Measurements from ENCODE around the gene C14orf180.

Gene C14orf180

DNA sequence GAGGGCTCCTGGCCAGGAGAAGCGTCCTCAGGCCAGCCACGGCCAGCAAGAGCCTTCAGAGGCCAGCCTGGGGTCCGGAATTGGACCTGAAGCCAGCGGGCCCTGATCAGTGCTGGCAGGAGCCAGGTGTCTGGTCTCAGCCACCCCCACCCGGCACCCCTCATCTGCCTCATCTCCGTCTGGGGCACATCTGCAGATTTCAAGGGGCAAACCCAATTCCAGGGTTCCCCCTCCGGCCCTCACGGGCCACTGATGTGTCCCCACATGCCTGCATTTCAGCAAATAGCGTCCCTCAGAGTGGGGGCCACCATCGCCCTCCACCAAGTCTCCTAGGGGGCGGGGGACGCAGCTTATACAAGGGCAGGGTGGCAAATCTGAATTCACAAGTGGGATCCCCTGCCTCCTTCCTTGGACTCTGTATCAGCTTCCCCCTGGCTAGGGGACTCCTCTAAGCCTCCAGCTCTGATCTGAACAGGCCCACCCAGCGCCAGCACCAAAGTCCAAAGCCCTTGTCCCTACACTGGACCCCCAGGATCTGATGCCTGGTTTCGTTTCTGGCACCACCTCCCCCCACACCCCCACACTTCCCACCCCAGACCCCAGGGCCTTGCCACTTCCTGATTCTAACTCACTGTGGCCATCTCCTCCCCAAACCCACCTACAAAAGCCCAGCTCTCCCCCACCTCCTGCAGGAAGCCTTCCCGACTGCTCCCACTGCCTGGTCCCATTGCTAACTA lies 14.9 kb downstream of the C14orf180 start:
- DNase-seq: no peak

DNA sequence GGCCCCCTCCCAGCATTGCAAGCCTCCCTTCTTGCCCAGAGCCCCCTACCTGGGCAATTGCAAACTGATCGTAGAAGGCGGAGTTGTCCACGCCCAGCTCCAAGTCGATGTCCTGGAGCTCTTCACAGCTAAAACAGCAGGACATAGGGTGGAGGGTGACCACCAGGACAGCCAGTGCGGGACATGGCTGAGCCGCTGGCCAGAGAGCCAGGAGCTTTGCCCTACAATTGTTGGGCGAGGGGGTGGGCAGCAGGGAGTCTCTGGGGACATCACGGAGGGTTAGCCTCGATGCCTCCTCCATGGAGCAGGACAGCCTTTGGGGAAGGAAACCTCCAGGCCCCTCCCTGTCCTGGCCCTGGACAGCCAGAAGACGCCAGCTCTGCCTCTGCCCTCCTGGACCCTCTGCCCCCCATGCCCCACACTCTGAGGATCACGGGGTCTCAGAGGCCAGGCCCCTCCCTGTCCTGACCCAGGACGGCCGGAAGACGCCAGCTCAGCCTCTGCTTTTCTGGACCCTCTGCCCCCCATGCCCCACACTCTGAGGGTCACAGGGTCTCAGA lies 15.6 kb downstream of the C14orf180 start:
- peak; percentile 15 for DNase-seq

DNA sequence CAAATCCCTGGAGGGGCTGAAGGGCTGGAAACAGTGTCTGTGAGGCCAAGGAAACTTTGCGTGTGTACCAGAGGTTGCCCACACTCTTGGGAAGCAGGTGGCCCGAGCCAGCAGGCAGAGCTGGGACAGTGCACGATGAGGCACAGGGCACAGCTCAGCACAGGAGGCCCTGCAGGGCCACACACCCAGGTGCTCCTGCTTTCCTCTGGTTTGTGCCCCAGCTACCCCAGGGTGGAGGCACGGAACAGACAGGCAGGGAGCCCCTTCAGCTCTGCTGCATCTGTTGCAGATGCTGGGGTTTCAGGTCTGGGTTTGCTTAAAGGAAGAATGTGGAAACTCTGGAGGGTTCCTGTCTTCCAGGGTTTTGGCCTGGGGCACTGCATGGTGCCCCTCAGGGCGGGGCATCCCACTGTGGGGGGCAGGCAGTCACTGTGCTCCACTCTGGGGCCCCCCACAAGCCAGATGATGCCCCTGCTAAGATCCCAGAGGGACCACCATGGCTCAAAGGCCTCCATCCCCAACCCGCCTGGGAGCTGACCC lies 16.4 kb downstream of the C14orf180 start:
- peak; percentile 38 for DNase-seq

DNA sequence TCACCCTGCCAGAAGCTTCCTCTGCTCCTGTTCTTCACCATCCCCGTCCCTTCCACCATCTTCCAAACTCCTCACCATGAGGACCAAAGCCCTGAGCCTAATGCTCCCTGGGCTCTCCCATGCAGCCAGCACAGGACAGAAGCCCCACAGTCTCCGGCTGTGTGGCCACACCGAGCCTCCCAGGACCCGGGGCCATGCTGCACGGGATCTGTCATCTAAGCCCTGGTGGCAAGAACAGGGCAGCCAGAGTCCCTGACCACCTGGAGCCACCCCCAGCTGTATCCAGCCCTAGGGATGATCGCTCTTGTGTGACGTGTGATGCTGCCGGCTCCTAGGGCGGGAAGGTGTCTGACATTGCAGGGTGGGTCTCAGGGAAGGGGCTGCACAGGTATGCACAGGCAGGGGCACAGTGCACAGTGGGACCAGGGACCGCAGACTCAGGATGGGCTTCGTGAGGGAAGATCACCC lies 16.9 kb downstream of the C14orf180 start:
- DNase-seq: peak; percentile 14

DNA sequence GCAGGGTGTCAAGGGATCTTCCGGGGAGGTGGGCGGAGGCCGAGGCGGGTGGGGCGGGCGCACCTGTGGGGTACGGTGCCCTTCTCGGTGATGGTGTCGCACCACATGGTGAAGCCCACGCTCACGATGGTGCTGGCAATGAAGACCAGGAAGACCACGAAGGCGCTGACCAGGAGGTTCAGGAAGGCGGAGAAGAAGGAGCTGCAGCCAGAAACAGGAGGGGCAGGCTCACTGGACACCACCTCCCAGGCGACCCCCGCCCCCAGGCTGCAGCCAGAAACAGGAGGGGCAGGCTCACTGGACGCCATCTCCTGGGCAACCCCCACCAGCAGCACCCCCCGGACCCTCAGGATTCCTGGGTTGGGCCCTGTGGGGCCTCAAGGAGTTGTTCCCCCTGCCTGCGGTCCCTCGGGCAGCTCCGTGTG lies 17.4 kb downstream of the C14orf180 start:
- DNase-seq: peak; percentile 17

DNA sequence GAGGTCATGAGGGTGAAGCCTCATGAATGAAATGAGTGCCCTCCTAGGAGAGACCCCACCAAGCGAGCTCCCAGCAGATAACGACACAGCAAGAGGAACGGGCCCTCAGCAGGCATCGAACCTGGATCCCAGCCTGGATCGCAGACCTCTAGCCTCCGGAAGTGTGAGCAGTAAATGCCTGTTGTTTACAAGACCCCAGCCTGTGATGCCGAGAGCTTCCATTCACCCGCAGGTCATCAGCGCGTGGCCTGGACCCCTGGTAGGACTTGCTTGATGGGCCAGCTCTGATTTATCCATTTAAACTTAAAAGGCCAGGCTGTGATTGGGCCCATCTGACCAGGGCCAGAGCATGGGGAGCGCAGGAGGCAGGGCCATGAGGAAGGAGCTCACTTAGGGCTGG lies 18.0 kb downstream of the C14orf180 start:
- peak; percentile 28 for DNase-seq

DNA sequence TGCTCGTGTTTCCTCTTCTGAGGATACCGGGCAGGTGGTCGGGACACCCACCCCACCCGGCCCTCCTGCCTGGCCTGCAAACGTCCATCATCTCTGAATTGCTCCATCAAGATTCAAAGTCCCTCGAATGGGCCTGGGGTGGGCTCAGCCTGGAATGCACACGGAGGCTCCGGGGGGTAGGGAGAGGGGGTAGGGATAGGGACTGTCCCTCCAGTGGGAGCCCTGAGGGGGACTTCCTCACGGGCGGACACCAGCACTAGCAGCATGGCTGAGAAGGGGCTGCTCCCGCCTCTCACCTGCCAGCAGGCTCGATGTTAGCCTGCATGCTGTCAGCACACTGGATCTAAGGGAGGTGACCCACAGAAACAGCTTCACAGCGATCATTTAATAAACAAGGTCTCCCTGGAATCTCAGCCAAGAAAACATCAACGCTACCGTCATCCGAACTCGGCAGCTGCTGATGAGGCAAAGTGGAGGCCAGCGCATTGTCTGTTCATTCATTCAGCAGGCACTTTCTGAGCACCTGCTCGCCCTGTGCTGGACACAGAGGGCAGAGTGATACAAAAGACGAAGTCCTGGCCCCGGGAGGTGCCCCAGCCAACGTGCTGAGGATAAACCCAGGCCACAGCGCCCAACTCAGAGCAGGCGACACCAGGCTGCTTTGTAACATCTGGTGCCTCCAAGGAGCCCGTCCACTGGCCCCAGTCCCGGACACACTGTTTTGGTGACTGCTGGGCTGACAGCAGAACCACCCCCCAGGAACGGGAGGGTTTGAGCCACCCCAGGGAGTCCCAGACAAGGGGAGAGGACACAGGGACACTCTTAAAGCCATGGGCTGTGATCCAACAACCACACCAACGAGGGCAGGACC lies 18.7 kb downstream of the C14orf180 start:
- peak; percentile 35 for DNase-seq

DNA sequence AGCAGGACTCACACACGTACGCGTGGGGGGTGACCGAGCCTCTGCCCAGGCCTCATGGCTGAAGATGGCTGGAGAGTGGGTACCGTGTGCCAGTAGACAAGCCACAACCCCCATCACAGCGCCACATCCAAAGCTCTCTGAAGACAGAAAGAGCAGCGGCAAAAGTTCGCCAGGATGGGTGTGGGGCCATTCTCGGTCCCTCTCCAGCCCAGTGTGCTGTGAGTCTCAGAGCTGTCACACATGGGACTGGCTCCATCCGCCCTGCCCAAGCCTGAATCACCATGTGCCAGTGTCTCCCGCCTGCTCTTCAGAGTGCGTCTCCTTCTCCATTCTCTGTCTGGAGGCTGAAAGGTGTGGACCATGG lies 19.3 kb downstream of the C14orf180 start:
- peak; percentile 34 for DNase-seq

DNA sequence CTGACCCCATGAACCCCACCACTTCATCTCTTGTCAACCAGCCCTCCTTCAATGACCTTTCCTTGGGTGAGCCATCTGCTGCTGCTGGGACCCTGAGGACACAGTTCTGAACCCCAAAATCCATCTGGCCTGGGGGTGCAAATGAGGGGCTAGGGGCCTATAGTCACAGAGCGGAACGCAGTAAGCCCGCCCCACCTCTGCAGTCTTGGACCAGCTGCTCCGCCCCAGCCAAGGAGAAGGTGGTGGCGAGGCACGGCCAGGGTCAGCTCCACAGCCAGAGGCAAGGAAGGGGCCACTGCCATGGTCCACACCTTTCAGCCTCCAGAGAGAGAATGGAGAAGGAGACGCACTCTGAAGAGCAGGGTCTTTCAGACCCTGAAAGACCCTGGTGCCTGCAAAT lies 19.9 kb downstream of the C14orf180 start:
- peak; percentile 25 for DNase-seq

DNA sequence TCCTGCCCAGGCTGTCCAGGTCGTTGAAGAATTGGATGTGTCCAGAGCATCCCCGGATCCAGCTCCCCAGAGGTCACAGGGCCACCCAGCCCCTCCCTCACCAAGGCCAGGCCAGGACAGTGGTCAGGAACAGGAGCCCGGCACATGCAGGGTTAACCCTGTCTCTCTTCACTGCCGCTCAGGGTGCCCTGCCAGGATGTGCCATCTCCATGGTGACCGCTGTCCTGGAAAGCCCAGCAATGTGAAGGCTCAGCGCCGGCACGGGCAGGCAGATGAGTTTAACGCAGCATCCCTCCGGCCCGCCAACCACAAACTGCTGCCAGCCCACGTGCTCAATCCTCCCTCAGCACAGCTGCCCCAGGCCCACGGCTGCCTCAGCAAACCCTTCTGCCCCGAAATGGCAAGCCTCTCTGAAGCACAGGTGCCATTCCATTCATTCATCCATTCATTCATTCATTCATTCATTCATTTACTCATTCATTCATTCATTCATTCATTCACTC lies 20.6 kb downstream of the C14orf180 start:
- peak; percentile 70 for DNase-seq

DNA sequence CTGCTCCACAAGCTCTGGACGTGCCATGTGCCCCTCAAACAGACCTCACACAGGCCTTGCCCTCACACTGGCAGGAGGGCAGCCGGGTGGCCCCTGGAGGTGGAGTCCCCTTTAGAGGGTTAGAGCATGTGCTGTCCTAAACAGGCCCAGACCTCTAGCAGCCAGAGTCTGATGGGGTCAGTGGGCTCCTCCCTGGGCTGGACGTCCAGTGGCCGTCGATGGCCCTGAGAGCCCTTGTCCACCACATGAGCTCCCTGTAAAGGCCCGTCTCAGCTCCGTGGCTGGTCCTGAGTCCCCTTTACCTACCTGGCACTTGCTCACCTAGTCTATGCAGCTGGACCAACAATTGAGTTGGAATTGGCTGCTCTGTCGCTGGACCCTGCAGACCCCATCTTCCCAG lies 21.2 kb downstream of the C14orf180 start:
- DNase-seq: peak; percentile 37

DNA sequence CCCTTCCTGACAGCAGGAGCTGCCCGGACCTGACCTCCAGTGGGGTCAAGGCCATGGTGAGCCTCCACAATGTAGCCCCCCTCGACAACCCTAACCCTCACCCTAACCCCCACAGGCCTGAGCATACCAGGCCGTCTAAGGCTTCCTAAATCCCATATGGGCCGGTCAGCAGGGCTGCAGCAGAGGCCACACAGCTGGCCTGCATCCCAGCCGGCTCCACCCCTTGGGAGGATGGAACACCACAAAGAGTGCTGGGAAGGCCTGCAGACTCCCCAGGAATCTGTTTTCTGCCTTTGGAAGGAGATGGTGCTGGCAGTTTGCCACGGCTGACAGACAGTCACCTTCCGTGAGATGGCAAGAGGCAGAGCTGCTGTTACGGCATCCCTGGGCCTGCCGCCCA lies 22.2 kb downstream of the C14orf180 start:
- DNase-seq: peak; percentile 39

DNA sequence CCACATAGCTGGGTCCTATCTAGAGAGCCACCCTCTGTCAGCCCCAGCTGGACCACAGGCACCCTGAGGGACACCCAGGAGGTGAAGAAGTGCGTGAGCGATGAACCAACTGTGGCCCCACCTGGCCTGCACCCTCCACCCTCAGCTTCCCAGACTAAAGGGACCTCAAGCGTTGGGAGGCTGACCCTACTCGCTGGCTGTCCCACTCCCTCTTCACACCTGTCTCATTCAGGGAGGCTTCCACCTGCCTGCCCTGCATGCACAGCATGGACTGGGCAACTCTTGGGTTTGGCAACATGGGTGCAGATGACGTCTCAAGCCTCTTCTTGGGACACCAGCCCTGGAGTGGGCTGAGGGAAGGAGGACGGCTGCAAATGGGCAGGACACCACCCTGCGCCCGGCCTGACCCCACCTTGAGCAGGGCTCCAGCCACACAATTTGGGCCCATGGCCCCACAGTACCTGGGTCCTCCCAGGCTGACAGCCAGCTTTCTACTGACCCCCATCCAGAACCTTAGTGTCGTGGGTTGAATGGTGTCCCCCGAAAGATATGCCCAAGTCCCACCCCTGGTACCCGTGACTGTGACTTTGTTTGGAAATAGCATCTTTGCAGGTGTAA lies 22.9 kb downstream of the C14orf180 start:
- DNase-seq: no peak

DNA sequence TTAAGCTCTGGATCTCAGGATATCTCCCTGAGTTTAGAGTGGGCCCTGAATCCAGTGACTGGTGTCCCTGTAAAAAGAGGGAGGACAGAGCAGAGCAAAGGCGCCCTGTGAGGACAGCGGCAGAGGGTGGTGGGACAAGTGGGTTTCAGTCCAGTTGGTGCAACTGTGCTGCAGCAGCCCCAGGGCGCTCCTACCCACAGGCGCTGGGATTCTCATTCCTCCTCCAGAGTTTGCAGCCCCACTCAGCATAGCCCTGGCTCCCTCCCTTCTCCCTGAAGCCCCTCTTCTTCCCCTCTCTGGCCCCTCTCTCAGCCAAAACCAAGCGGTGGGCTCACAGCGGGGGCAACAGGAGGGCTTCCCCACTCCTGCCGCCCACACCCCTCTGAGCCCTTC lies 23.4 kb downstream of the C14orf180 start:
- DNase-seq: no peak

DNA sequence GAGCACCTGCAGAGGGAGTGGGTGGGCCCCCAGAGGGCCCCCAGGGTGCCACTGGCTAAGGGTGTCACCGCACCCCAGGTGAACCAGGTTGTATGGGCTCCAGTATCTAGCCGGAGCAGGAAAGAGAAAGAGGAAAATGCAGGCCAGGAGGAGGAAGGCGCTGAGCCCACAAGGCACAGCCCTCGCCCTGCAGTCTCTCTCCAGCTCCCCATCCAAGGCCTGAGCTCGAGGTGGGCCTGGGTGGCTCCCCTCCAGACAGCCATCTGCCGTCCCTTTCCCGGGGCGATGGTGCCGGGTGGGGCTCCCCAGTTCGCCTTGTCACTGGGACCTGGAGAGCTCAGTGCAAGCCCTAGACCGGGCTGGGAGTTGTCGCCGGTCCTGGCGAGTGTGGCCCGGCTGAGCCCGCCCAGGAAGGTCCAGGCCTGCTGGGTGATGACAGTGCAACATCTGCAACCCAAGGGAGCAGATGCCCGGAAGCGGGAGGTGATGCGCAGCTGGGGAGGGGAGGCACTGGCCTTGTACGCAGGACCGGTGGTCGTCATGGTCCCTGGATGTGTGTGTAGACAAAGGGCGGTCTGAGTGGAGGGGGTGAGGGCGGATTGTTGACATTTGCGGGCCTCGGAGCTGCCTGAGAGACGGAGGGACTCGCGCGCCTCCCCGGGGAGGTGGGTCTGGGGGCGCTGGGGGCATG lies 24.3 kb downstream of the C14orf180 start:
- DNase-seq: no peak

DNA sequence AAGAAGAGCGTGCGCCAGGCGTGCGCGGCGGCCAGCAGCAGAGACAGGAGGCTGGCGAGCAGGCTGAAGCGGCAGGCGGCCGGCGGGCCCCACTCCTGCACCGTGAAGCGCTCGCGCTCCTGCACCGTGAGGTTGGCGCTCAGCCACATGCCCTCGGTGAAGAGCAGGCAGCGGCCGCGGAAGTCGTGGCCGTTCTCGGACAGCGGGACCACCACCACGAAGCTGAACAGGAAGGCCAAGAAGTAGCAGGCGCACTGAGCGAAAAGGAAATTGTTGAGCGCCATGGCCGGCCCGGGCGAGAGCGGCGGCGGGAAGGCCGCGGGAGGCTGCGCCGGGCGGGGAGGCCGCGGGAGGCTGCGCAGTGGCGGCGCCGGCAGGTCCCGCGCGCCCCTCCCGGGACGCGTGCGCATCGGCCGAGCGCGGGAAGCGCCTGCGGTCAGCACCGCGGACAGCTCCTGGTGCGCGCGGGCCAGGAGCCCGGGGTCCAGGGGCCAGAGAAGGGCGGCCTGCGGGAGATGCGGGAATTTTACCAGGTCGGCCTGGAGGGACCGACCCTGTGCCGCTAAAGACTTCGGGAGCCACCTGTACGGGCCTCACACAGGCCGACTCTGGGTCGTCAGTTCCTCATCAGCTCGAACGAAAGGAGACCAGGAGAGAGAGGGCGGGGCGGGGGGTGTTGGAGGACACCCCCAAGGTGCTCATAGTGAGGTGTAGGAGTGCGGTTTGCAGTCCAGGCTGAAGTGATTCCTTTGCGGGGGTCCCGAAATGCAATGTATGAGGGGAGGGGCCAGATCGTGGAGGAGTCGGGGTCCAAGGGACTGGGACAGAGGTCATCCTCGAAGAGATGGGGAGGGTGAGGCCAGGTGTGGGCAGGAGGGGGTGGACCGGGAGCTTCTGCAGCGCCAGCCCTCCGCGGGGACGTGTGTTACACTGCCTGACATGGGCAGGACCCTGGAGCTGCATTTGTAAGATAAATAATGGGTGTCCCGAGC lies 25.2 kb downstream of the C14orf180 start, which contains the start of gene TMEM179:
TMEM179 (minus strand) TSS at position 315 of the 992 bp plus-strand sequence; CDS start at position 284, 31 bp downstream.
- no peak for DNase-seq

DNA sequence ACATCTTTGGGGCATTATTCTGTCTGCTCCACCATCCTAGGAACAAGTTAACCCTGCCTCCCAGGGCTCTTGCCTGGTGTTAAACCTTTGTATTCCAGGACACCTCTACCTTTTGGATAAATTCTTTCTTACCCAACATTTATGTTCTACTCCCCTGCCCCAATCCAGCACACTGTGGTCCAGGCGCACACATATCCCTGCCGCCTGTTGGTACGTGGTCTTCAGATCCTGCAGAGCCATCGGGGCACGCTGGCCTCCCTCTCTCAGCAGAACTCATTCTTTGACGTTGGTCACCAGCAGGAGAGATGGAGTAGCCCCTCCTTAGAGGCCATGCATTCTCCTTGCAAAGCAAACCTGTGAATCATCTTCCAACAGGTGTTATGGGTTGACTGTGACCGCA lies 30.1 kb downstream of the C14orf180 start:
- no peak for DNase-seq

DNA sequence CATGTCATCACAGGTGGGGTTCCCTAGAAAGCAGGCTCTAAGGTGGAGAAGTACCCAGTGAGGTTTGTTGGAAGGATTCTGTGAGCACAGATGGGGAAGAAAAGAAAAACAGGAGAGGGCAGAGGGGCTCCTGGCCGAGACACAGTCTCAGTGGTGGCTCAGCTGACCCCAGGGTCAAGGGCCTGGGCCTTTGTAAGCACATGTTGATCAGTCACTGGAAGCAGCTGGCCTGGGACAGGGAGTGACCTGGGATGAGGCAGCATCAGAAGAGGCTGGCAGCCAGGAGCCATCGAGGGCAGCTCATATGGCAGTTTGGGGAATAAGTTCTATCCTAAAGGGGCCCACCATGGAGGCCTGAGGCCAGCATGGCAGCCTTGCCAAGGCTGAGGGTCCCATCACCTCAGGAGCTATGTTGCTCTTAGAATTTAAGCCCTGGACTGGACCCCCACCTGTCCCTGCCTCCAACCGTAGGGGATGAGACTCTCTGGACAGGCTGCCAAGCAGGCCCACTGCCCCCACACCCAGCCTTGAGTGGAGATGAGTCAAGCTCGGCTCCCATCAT lies 31.3 kb downstream of the C14orf180 start:
- DNase-seq: no peak

DNA sequence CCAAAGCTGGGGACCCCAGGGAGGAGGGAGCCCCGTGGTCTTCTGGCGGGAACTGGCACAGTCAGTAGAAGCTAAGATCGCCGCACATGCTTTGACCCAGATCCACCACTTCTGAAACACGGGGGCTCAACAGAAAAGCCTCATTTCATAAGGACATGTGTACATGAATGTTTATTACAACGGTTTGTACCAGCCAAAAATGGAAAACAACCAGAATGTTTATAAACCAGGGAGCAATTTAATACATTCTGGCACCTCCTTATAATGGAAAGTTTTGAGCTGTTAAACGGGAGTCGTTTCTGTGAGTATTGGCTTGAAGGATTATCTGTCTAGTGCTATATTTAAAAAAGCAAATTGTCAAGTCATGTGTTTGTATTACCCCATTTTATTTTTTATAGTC lies 32.3 kb downstream of the C14orf180 start:
- DNase-seq: no peak

DNA sequence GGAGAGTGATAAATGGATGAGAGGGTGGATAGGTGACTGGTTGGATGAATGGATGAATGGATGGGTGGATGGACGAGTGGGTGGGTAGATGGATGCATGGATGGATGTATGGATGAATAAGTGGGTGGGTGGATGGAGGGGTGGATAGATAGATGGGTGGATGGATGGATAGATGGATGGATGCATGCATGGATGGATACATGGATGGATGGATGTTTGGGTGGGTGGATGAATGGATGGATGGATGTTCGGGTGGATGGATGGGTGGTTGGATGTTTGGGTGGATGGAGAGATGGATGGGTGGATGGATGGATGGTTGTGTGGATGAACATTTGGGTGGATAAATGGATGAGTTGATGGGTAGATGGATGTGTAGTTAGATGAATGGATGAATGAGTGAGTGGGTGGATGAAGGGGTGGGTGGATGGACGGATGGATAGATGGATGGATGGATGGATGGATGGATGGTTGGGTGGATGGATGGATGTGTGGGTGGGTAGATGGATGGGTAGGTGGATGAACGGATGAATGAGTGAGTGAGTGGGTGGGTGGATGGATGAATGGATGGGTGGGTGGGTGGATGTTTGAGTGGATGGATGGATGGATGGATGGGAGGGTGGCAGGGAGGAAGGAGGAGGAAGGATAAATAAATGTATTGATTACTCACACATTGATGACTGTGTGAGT lies 34.7 kb downstream of the C14orf180 start:
- no peak for DNase-seq

Measured in 8988T (cell line).